ENCODE measurements around the gene DHX58.

GRCh38 chr17:42092939-42093338 lies 19.6 kb downstream of the DHX58 start:
- TF ChIP-seq, protein P1, sequence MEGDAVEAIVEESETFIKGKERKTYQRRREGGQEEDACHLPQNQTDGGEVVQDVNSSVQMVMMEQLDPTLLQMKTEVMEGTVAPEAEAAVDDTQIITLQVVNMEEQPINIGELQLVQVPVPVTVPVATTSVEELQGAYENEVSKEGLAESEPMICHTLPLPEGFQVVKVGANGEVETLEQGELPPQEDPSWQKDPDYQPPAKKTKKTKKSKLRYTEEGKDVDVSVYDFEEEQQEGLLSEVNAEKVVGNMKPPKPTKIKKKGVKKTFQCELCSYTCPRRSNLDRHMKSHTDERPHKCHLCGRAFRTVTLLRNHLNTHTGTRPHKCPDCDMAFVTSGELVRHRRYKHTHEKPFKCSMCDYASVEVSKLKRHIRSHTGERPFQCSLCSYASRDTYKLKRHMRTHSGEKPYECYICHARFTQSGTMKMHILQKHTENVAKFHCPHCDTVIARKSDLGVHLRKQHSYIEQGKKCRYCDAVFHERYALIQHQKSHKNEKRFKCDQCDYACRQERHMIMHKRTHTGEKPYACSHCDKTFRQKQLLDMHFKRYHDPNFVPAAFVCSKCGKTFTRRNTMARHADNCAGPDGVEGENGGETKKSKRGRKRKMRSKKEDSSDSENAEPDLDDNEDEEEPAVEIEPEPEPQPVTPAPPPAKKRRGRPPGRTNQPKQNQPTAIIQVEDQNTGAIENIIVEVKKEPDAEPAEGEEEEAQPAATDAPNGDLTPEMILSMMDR (conservative IDR thresholded peaks at IDR 0.05; ENCODE audit: low read length) = no peak
- TF ChIP-seq EZH2phosphoT487 (IDR thresholded peaks at IDR 0.05; ENCODE audit: borderline replicate concordance, low read depth, low read length) = no peak
